GM12878 (cell line): Measurements from ENCODE around the gene KRTAP10-2. TPM values are rescaled to one million over a fixed set of nuclear protein-coding genes. Genes with fewer than 3 reads are reported as not detected.
A peak's percentile ranks its signal among the peaks of the same experiment; 100 is the strongest.

Experiments used
- ATAC-seq: fragments of 200-7000 bp; cut with Tn5 transposase; 3 replicates; pipeline ENCODE4 v1.9.1; 2020; ENCODE audit warnings: mild to moderate bottlenecking, moderate library complexity
- BruUV-seq: library from RNA; stranded (reverse); fragments of 400-500 nt; replicated peaks from 2 replicates; lab custom pipeline; 2021; lab: Mats Ljungman, UMichigan
- CTCF ChIA-PET: fragments of 300-600 bp; sonication (Branson Sonifier 250); formaldehyde crosslinking; extraction: SDS; loops from one replicate; lab custom pipeline; 2021; ENCODE audit warnings: inconsistent platforms; lab: Yijun Ruan, JAX
- POLR2A ChIA-PET: fragments of 350-600 bp; formaldehyde crosslinking; extraction: SDS; loops from one replicate; lab custom pipeline; 2021; ENCODE audit warnings: inconsistent platforms; lab: Charles Lee
- RAD21 ChIA-PET: fragments of 300-600 bp; sonication (Branson Sonifier 250); formaldehyde crosslinking; loops from one replicate; lab custom pipeline; 2023; ENCODE audit warnings: antibody characterized with exemption; ENCODE audit not compliant: unreplicated experiment; lab: Charles Lee
- SMC1A ChIA-PET: fragments of 300-600 bp; sonication (Branson Sonifier 250); formaldehyde crosslinking; loops from one replicate; lab custom pipeline; 2023; ENCODE audit not compliant: unreplicated experiment, uncharacterized antibody; lab: Charles Lee
- DNase-seq: peaks from one replicate; pipeline ENCODE4 v3.0.0-alpha.2; 2011; ENCODE audit warnings: low read depth, low spot score
- FAIRE-seq: peaks from 3 replicates; lab custom pipeline; 2011; peaks lifted over from hg19 to GRCh38; lab: Jason Lieb, UNC
- H2AFZ ChIP-seq: 2 replicates; pipeline ENCODE4 v1.6.0; 2011; ENCODE audit warnings: low read depth, low read length, control low read depth; ENCODE audit not compliant: control insufficient read depth
- H3K27ac ChIP-seq: 2 replicates; pipeline ENCODE4 v1.5.1; 2011; ENCODE audit warnings: control low read depth; ENCODE audit not compliant: control insufficient read depth, insufficient read depth
- H3K27me3 ChIP-seq, 2 experiments: replicated peaks in 1 of 2; 2 replicates each; pipeline versions ENCODE4 v1.6.0 to v1.6.1; 2011; ENCODE audit warnings: low read length in 1 of 2; ENCODE audit not compliant: control insufficient read depth in 2 of 2, insufficient read depth in 2 of 2
- H3K36me3 ChIP-seq, 2 experiments: 2 replicates each; pipeline ENCODE4 v1.5.1; 2011; ENCODE audit warnings: low read length in 1 of 2; ENCODE audit not compliant: control insufficient read depth in 2 of 2, insufficient read depth in 2 of 2
- H3K4me1 ChIP-seq: 2 replicates; pipeline ENCODE4 v1.6.1; 2011; ENCODE audit warnings: mild to moderate bottlenecking, low read length, moderate library complexity, mixed read lengths; ENCODE audit not compliant: control insufficient read depth, insufficient read depth
- H3K4me2 ChIP-seq: 2 replicates; pipeline ENCODE4 v1.6.0; 2011; ENCODE audit warnings: control low read depth; ENCODE audit not compliant: control insufficient read depth, insufficient read depth
- H3K4me3 ChIP-seq: fragments of 200-600 bp; sonication (generic); 2 replicates; pipeline ENCODE4 v1.5.1; 2016
- H3K79me2 ChIP-seq: 2 replicates; pipeline ENCODE4 v1.6.0; 2011; ENCODE audit warnings: low read length; ENCODE audit not compliant: control insufficient read depth, insufficient read depth
- H3K9ac ChIP-seq: 2 replicates; pipeline ENCODE4 v1.8.0; 2011; ENCODE audit warnings: low read length, control low read depth, mixed read lengths; ENCODE audit not compliant: control insufficient read depth, insufficient read depth
- H3K9me3 ChIP-seq: replicated peaks from 3 replicates; pipeline ENCODE4 v1.5.1; 2011; ENCODE audit warnings: mild to moderate bottlenecking, low read length; ENCODE audit not compliant: control insufficient read depth, insufficient read depth
- H4K20me1 ChIP-seq: 2 replicates; pipeline ENCODE4 v1.6.0; 2011; ENCODE audit not compliant: control insufficient read depth, insufficient read depth
- BCL3 ChIP-seq: IDR thresholded peaks from 2 replicates; pipeline ENCODE4 v1.6.1; 2011; ENCODE audit warnings: borderline replicate concordance, low read depth, mild to moderate bottlenecking, moderate library complexity, low read length; ENCODE audit not compliant: insufficient read depth, poor library complexity, severe bottlenecking
- BHLHE40 ChIP-seq, 2 experiments: fragments of 450-650 bp in 1 of 2; IDR thresholded peaks; 2 replicates each; pipeline ENCODE4 v1.6.1; 2011 to 2017; ENCODE audit warnings: low read depth in 2 of 2, borderline replicate concordance in 1 of 2, improper control_type of control experiment in 1 of 2, low read length in 1 of 2, mild to moderate bottlenecking in 1 of 2
- CHD1 ChIP-seq: IDR thresholded peaks from 2 replicates; pipeline ENCODE4 v1.6.1; 2012; ENCODE audit warnings: low read depth, low read length, improper control_type of control experiment
- DPF2 ChIP-seq: fragments of 450-650 bp; IDR thresholded peaks from 2 replicates; pipeline ENCODE4 v1.6.1; 2017; ENCODE audit warnings: mild to moderate bottlenecking
- ETV6 ChIP-seq, 2 experiments: fragments of 450-650 bp in 1 of 2; IDR thresholded peaks in 1 of 2; conservative IDR thresholded peaks in 1 of 2; 2 replicates each; pipeline ENCODE4 v1.6.1; 2014; ENCODE audit warnings: antibody characterized with exemption in 1 of 2, borderline replicate concordance in 1 of 2, low read depth in 1 of 2, mild to moderate bottlenecking in 1 of 2, moderate library complexity in 1 of 2
- MLLT1 ChIP-seq: fragments of 450-650 bp; IDR thresholded peaks from 2 replicates; pipeline ENCODE4 v1.6.1; 2016; ENCODE audit warnings: mild to moderate bottlenecking
- RBBP5 ChIP-seq: fragments of 200-600 bp; sonication (generic); conservative IDR thresholded peaks from 2 replicates; pipeline ENCODE4 v1.6.1; 2016
- SRF ChIP-seq, 2 experiments: IDR thresholded peaks; 2 replicates each; pipeline ENCODE4 v1.6.1; 2011; ENCODE audit warnings: low read depth in 2 of 2, low read length in 2 of 2, mild to moderate bottlenecking in 1 of 2, moderate library complexity in 1 of 2
- ZNF274 ChIP-seq: IDR thresholded peaks from one replicate; pipeline ENCODE4 v1.8.0; 2011; ENCODE audit not compliant: insufficient read length, insufficient read depth
- ZNF592 ChIP-seq: fragments of 450-650 bp; IDR thresholded peaks from 2 replicates; pipeline ENCODE4 v1.6.1; 2017; ENCODE audit warnings: mild to moderate bottlenecking, moderate library complexity
- ZNF687 ChIP-seq: fragments of 450-650 bp; IDR thresholded peaks from 2 replicates; pipeline ENCODE4 v1.6.1; 2017; ENCODE audit warnings: mild to moderate bottlenecking, moderate library complexity
- WGBS: methylation state at CpG from one replicate; pipeline ENCODE4 v1.1.6; 2016; ENCODE audit warnings: low lambda C conversion rate; ENCODE audit not compliant: insufficient replicate concordance, insufficient coverage; ENCODE audit errors: missing lambda C conversion rate; 5-methylcytosine and 5-hydroxymethylcytosine counted together
- in situ Hi-C: fragments of 300-500 bp; cut with MboI; formaldehyde crosslinking; loops from 9 replicates; pipeline ENCODE4 v1.14.3; 2018; ENCODE audit warnings: mixed read lengths
- intact Hi-C: fragments of 100-400 bp; cut with micrococcal nuclease; formaldehyde crosslinking; loops from one replicate; pipeline ENCODE4 v1.14.2; 2022; ENCODE audit not compliant: unreplicated experiment
- polyA plus RNA-seq, 11 experiments: library from polyadenylated mRNA; depleted of rRNA in 4 of 11; unstranded in 6 of 11; stranded (reverse) in 5 of 11; fragments of >200 nt; fragmentation: Nextera tagmentation in 4 of 11; fragmentation: Illumina TruSeq in 1 of 11; extraction: Ambion mirVana in 4 of 11; extraction: Trizol in 1 of 11; gene quantifications; 1 replicate in 1 of 11; 2 replicates in 10 of 11; pipeline versions ENCODE4 v1.2.1 to v1.2.3, GENCODE V29; 2011 to 2016; ENCODE audit warnings: inconsistent platforms in 2 of 11, missing spikeins in 2 of 11, low read depth in 1 of 11
- total RNA-seq, 4 experiments: library from RNA; depleted of rRNA in 3 of 4; stranded (reverse); fragments of >200 nt in 3 of 4; fragmentation: Illumina TruSeq in 1 of 4; extraction: Trizol in 1 of 4; gene quantifications; 2 replicates each; pipeline versions ENCODE4 v1.2.1 to v1.2.3, GENCODE V29; 2013 to 2021

The KRTAP10-2 gene
- total and polyA plus RNA-seq, 10 of the 15 experiments (the other 5 are each of a cell fraction or from before 2014, with no cell fraction given) = not detected

- TF ChIP-seq BCL3 (no peak), RBBP5 (no peak)
Observed at GRCh38 chr21:44585892-44586291, 34.6 kb upstream of the KRTAP10-2 start (continued).

GRCh38 chr21:44583800-44584147, 32.5 kb upstream of the KRTAP10-2 start:
- DNase-seq (no peak), FAIRE-seq (no peak), ATAC-seq (peak; percentile 23; the same call in 1 of the 3 replicates)
- Histone ChIP-seq H3K27ac (no peak overlapping the region), H3K36me3 (no peaks in the 10 kb centered on the region), H3K9me3 (peaks cover 4% of the 10 kb centered on the region; the same call in 2 of the 3 replicates), H3K4me2 (no peak overlapping the region), H3K27me3 (no peaks in the 10 kb centered on the region), H3K79me2 (no peaks in the 10 kb centered on the region), H4K20me1 (no peaks in the 10 kb centered on the region), H3K4me3 (no peak overlapping the region), H3K9ac (no peak overlapping the region), H2AFZ (no peak overlapping the region), H3K4me1 (no peaks in the 10 kb centered on the region)
- in situ Hi-C loops = no loop called here
- 11% methylated on average over 6 of the region's 6 CpGs for WGBS
- RAD21 ChIA-PET = no interaction called here
- no TSS peak for BruUV-seq
- intact Hi-C loops = no loop called here
- CTCF ChIA-PET = no interaction called here
- SMC1A ChIA-PET = no interaction called here
- POLR2A ChIA-PET = no interaction called here
- TF ChIP-seq ETV6 (conservative IDR thresholded peaks at IDR 0.05 in 1 of 2, IDR thresholded peaks at IDR 0.05 in 1 of 2; ENCODE audit: borderline replicate concordance in 1 of 2, low read depth in 1 of 2) (no peak), ZNF274 (no peak), ZNF687 (no peak), BHLHE40 (IDR thresholded peaks at IDR 0.05; ENCODE audit: borderline replicate concordance in 1 of 2, low read depth in 2 of 2, low read length in 1 of 2) (peak in 1 of 2 experiments; percentile 34; a peak in 2 of 4 replicates), MLLT1 (no peak), SRF (IDR thresholded peaks at IDR 0.05; ENCODE audit: low read depth in 2 of 2, low read length in 2 of 2) (no peak), CHD1 (no peak), ZNF592 (no peak), DPF2 (no peak)
